HFFc6 (cell line): ENCODE data around the gene ONECUT1. TPM values are rescaled to one million over a fixed set of nuclear protein-coding genes. Genes with fewer than 3 reads are reported as not detected.

ENCODE experiments used
- DNase-seq: peaks from one replicate; pipeline ENCODE4 v3.0.0-alpha.2; 2018
- H3K27ac Mint-ChIP-seq: 2 replicates; pipeline ENCODE4 v1.8.0; 2020; ENCODE audit warnings: mild to moderate bottlenecking, mixed read lengths
- H3K27me3 Mint-ChIP-seq: 2 replicates; pipeline ENCODE4 v1.8.0; 2021; ENCODE audit warnings: mild to moderate bottlenecking, moderate library complexity, mixed read lengths; ENCODE audit not compliant: insufficient read depth
- H3K36me3 Mint-ChIP-seq: 2 replicates; pipeline ENCODE4 v1.8.0; 2021; ENCODE audit warnings: low read depth, mixed read lengths
- H3K4me1 Mint-ChIP-seq: 2 replicates; pipeline ENCODE4 v1.8.0; 2020; ENCODE audit warnings: low read depth, mixed read lengths
- H3K4me3 Mint-ChIP-seq: 2 replicates; pipeline ENCODE4 v1.8.0; 2020; ENCODE audit warnings: mild to moderate bottlenecking, moderate library complexity, mixed read lengths
- H3K9me3 Mint-ChIP-seq: 2 replicates; pipeline ENCODE4 v1.8.0; 2020; ENCODE audit warnings: mild to moderate bottlenecking, mixed read lengths
- total RNA-seq, 6 experiments: library from RNA; stranded (reverse); fragmentation: NEBNext Ultra II Directional; extraction: Animal tissue kit (Norgen Biotek cat#: 25700); gene quantifications; 2 replicates in 1 of 6; 3 replicates in 5 of 6; pipeline ENCODE4 v1.2.3, GENCODE V29; 2021
- TF ChIP-seq, protein P1 (sequence below): fragments of 200-600 bp; sonication (generic); IDR thresholded peaks from 2 replicates; pipeline ENCODE4 v1.5.0; 2021; ENCODE audit warnings: antibody characterized with exemption, mild to moderate bottlenecking

The ONECUT1 gene
- total RNA-seq, 6 experiments from 2014 or later = 0.16 to 0.38 (median 0.23) TPM; not detected in 2

DNA sequence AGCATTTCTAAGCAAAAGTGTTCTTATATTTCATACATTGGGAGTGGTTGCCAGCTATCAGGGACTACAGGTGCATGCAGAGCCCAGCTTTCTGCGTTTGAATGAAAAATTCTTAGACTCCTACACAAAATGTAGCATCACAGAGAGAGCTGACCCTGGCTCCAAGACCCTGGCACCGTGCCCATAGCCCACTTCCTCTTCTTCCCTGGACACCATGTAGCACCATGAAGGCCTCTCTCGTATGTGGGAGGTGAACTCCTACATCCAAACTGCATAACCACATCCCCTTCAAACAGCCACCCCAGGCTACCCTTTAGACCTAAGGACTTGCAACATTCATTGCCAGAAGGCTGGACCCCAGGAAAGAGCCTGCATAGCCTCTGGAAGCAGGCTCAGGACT lies 75.2 kb downstream of the ONECUT1 start:
- Mint-ChIP-seq H3K27ac (no peak overlapping the region), H3K9me3 (no peaks in the 10 kb centered on the region), H3K4me3 (no peak overlapping the region), H3K27me3 (peaks cover 2% of the 10 kb centered on the region), H3K4me1 (no peaks in the 10 kb centered on the region), H3K36me3 (no peaks in the 10 kb centered on the region)
- DNase-seq = no peak
- TF ChIP-seq, protein P1, sequence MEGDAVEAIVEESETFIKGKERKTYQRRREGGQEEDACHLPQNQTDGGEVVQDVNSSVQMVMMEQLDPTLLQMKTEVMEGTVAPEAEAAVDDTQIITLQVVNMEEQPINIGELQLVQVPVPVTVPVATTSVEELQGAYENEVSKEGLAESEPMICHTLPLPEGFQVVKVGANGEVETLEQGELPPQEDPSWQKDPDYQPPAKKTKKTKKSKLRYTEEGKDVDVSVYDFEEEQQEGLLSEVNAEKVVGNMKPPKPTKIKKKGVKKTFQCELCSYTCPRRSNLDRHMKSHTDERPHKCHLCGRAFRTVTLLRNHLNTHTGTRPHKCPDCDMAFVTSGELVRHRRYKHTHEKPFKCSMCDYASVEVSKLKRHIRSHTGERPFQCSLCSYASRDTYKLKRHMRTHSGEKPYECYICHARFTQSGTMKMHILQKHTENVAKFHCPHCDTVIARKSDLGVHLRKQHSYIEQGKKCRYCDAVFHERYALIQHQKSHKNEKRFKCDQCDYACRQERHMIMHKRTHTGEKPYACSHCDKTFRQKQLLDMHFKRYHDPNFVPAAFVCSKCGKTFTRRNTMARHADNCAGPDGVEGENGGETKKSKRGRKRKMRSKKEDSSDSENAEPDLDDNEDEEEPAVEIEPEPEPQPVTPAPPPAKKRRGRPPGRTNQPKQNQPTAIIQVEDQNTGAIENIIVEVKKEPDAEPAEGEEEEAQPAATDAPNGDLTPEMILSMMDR = no peak

DNA sequence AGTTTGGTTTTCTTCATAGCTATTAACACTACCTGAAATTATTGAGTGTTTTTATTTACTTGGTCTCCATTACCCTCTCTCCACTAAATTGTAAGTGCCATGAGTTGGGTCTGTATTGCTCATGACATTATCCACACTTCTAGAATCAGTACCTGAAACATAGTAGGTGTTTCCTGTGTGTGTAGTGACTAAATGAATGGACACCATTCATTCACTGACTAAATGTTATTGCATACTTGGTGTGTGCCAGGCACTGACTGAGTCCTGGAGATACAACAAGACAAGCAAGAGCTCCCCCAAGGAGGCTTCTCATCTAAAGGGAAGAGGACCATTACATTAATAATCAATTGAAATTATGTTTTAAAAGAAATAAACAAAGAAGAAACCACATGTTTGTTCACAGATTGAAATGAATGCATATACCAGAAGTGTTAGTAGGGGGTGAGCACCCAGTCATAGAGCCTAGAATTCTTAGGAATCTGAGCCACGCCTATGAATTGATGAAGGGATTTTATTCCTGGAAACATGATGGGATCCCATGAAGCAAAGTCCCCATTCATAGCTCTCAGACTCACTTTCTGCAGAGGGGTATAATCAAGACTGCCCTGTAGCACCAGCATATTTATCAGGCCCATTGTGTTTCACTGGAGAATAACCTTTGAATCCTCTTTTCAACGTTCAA lies 79.3 kb downstream of the ONECUT1 start:
- peaks cover 7% of the 10 kb centered on the region for H3K27me3 Mint-ChIP-seq
- no peak overlapping the region for H3K4me3 Mint-ChIP-seq
- no peaks in the 10 kb centered on the region for H3K36me3 Mint-ChIP-seq
- no peak overlapping the region for H3K27ac Mint-ChIP-seq
- H3K9me3 Mint-ChIP-seq = no peaks in the 10 kb centered on the region
- no peaks in the 10 kb centered on the region for H3K4me1 Mint-ChIP-seq
- DNase-seq = no peak
- TF ChIP-seq, protein P1 = no peak

DNA sequence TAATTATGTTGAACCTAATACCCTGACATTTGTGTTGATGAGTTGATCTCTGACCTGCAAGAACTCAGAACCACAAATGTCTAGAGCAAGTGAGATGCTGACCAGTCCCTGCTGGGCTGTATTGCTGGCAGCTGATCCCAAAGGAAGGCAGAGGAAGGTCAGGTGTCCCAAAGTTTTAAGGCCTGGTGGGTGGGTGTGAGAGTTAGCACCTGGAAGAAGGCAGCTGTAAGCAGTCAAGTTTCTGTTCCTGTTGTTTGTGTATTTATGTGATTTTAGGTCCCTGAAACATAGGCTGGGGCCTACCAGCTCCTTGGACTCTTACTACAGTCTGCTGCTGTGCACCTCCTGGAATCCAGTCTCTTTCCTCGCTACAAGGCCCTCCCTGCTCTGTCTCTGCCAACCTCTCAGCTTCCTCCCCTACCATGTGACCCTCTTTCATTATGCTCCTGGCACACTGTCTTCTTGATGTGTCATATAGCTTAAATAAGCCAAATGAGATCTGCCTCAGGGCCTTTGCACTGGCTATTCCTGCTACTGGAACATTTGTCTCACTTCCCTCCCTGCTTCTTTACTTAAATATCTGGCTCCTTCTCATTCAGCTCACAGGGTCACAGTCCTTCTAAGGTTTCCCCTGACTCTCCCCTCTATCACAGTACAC lies 80.0 kb downstream of the ONECUT1 start:
- Mint-ChIP-seq H3K4me1 (no peaks in the 10 kb centered on the region), H3K36me3 (no peaks in the 10 kb centered on the region), H3K4me3 (no peak overlapping the region), H3K9me3 (no peaks in the 10 kb centered on the region), H3K27me3 (peaks cover 10% of the 10 kb centered on the region), H3K27ac (no peak overlapping the region)
- peak; percentile 4 for DNase-seq
- TF ChIP-seq, protein P1 = no peak

DNA sequence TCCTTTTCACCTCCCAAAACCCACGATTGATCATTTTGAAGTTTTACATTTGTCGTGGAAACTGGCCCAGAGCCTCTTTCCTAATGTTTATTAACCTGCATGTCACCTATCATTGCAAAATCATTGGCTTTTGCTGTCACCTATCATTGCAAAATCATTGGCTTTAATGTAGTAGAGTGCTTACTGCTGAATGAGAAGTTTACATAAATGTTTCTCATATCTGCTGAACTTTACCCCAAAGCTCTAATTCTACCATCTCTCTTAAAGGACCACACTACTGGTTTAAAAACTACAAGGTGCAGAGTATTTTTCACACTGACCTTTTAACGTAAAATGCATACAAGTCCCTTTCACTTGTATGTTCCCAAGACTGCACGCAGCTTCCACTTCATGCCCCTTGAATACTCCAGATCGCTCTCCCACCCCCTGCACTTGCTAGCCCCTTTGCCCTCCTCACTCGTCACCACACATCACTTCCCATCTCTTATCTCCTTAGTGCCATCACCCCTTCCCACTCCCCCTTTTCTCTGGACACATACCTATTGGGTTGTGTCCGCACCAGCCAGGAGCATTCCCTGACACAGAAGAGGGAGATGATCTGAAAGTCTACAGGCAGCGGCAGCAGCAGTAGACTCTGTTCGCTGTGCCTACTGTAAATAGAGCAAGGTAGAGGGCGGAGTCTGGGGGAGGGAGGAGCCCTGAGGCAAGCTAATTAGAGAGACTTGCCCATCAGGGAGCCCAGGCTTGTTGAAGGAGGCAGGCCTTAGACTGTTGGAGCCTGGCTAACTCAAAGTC lies 80.8 kb downstream of the ONECUT1 start:
- no peak overlapping the region for H3K27ac Mint-ChIP-seq
- no peak overlapping the region for H3K4me3 Mint-ChIP-seq
- TF ChIP-seq, protein P1 = no peak
- H3K36me3 Mint-ChIP-seq = no peaks in the 10 kb centered on the region
- no peaks in the 10 kb centered on the region for H3K9me3 Mint-ChIP-seq
- H3K27me3 Mint-ChIP-seq = peaks cover 10% of the 10 kb centered on the region
- no peak for DNase-seq
- H3K4me1 Mint-ChIP-seq = no peaks in the 10 kb centered on the region

Other genes with a start within 250 kb of the ONECUT1 start
- gene ARPP19, start 221.3 kb downstream of the ONECUT1 start, total RNA-seq = 100 to 1,000 TPM; 116 to 142 (median 126) TPM
- 10 to 100 TPM; 17.3 to 28.2 (median 22.0) TPM for gene ATOSA, start 110.9 kb downstream of the ONECUT1 start, total RNA-seq